ENCODE data around the gene FAM229A. TPM values are rescaled to one million over a fixed set of nuclear protein-coding genes. Genes with fewer than 3 reads are reported as not detected.
A peak's percentile ranks its signal among the peaks of the same experiment; 100 is the strongest.

FAM229A gene
- total and polyA plus RNA-seq, 2 experiments from 2014 or later, result 3.4 to 4.2 TPM

DNA sequence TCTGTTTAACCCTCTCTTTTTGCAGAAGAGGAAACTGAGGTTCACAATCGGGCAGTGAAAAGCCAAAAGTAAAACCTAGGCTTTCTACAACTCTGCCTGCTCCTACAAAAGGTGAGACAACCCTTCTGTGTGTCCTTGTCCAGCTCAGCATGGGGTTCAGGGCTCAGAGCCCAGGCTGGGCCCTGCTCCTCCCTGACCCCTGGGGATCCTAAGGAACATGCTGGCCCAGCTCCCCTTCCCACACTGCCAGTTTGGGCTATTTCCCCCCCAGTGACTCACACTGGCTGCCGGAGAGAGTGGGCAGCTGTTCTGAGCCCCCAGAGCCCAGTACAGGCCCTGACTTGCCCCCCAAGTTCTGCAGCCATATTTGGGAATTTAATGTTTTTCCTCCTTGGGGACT, 8.9 kb downstream of the FAM229A start:
- Histone ChIP-seq H3K4me2 (peak overlapping the region; percentile 95), H3K4me1 (ENCODE audit: insufficient read depth) (peaks cover 26% of the 10 kb centered on the region), H3K27me3 (no peaks in the 10 kb centered on the region), H4K20me1 (ENCODE audit: insufficient read depth, poor library complexity, severe bottlenecking) (no peaks in the 10 kb centered on the region), H3K27ac (peak overlapping the region; percentile 97), H3K9me3 (ENCODE audit: low read depth) (no peaks in the 10 kb centered on the region), H2AFZ (no peak overlapping the region), H3K36me3 (replicated peaks; ENCODE audit: insufficient read depth, low read depth) (no peaks in the 10 kb centered on the region), H3K4me3 (no peak overlapping the region), H3K9me2 (replicated peaks; ENCODE audit: insufficient read depth) (no peaks in the 10 kb centered on the region), H3K79me2 (peaks cover 12% of the 10 kb centered on the region)
- WGBS (ENCODE audit: low lambda C conversion rate, missing lambda C conversion rate), result 83% methylated on average over 2 of the region's 2 CpGs
- no peak for DNase-seq (ENCODE audit: low spot score)
- TF ChIP-seq EZH2phosphoT487 (IDR thresholded peaks at IDR 0.05; ENCODE audit: low read depth, severe bottlenecking, unreplicated experiment) (no peak), EZH2 (IDR thresholded peaks at IDR 0.05; ENCODE audit: borderline replicate concordance) (no peak)
- TF ChIP-seq, protein P1, sequence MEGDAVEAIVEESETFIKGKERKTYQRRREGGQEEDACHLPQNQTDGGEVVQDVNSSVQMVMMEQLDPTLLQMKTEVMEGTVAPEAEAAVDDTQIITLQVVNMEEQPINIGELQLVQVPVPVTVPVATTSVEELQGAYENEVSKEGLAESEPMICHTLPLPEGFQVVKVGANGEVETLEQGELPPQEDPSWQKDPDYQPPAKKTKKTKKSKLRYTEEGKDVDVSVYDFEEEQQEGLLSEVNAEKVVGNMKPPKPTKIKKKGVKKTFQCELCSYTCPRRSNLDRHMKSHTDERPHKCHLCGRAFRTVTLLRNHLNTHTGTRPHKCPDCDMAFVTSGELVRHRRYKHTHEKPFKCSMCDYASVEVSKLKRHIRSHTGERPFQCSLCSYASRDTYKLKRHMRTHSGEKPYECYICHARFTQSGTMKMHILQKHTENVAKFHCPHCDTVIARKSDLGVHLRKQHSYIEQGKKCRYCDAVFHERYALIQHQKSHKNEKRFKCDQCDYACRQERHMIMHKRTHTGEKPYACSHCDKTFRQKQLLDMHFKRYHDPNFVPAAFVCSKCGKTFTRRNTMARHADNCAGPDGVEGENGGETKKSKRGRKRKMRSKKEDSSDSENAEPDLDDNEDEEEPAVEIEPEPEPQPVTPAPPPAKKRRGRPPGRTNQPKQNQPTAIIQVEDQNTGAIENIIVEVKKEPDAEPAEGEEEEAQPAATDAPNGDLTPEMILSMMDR (IDR thresholded peaks at IDR 0.05; ENCODE audit: poor library complexity), result no peak

DNA sequence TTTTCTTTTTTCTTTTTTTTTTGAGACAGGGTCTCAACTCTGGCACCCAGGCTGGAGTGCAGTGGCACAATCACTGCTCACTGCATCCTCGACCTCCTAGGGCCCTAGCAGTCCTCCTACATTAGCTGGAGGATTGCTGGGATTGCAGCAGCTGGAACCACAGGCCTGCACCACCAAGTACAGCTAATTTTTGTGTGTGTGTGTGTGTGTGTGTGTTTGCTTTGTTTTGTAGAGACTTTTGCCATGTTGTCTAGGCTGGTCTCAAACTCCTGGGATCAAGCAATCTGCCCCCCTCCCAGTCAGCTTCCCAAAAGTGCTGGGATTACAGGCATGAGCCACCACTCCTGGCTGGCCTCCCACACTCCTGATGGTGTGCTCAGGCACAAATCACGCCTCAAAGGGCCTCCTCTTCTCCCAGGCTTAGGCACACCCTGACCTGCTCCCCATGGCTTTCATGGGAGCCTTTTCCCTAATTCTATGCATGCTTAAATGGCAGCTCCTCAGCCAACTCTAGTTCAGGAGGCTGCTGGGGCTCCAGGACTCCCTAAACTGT, 9.4 kb downstream of the FAM229A start:
- DNase-seq (ENCODE audit: low spot score), result no peak
- WGBS (ENCODE audit: low lambda C conversion rate, missing lambda C conversion rate), result 83% methylated on average over 2 of the region's 2 CpGs

DNA sequence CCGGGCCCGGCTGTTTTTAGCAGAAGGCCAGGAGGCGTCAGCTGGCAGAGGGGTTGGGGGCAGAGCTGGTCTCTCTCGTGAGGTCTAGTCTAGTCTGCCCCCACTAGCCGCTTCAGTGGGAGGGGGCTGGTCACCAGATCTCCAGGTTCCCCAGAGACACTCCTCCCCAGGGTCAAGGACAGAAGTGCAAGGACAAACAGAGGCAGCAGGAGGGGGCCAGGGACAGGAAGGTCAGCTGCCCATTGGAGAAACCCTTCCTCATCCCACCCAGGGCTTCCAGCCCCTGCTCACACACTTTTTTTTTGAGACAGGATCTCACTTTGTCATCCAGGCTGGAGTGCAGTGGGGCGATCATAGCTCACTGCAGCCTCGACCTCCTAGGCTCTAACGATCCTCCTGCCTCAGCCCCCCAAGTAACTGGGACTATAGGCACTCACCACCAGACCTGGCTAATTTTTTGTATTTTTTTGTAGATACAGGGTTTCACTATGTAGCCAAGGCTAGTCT, 10.0 kb downstream of the FAM229A start:
- Histone ChIP-seq H3K36me3 (replicated peaks; ENCODE audit: insufficient read depth, low read depth) (no peaks in the 10 kb centered on the region), H3K79me2 (peaks cover 12% of the 10 kb centered on the region), H2AFZ (peak overlapping the region; percentile 60), H3K9me3 (ENCODE audit: low read depth) (no peaks in the 10 kb centered on the region), H3K27ac (peak overlapping the region; percentile 97), H3K27me3 (no peaks in the 10 kb centered on the region), H4K20me1 (ENCODE audit: insufficient read depth, poor library complexity, severe bottlenecking) (no peaks in the 10 kb centered on the region), H3K9me2 (replicated peaks; ENCODE audit: insufficient read depth) (no peaks in the 10 kb centered on the region), H3K4me2 (peak overlapping the region; percentile 95), H3K4me3 (peak overlapping the region; percentile 62), H3K4me1 (ENCODE audit: insufficient read depth) (peaks cover 23% of the 10 kb centered on the region)
- 41% methylated on average over 8 of the region's 8 CpGs for whole genome bisulfite sequencing (ENCODE audit: low lambda C conversion rate, missing lambda C conversion rate)
- no peak for DNase-seq (ENCODE audit: low spot score)
- TF ChIP-seq EZH2phosphoT487 (IDR thresholded peaks at IDR 0.05; ENCODE audit: low read depth, severe bottlenecking, unreplicated experiment), result no peak
- no peak for TF ChIP-seq EZH2 (IDR thresholded peaks at IDR 0.05; ENCODE audit: borderline replicate concordance)
- TF ChIP-seq, protein P1 (IDR thresholded peaks at IDR 0.05; ENCODE audit: poor library complexity), result no peak

More for the DNA sequence above, 9.4 kb downstream of the FAM229A start:
- Histone ChIP-seq H3K4me2 (peak overlapping the region; percentile 95), H3K9me3 (ENCODE audit: low read depth) (no peaks in the 10 kb centered on the region), H3K9me2 (replicated peaks; ENCODE audit: insufficient read depth) (no peaks in the 10 kb centered on the region), H3K36me3 (replicated peaks; ENCODE audit: insufficient read depth, low read depth) (no peaks in the 10 kb centered on the region), H3K27ac (peak overlapping the region; percentile 97), H3K27me3 (no peaks in the 10 kb centered on the region), H4K20me1 (ENCODE audit: insufficient read depth, poor library complexity, severe bottlenecking) (no peaks in the 10 kb centered on the region), H2AFZ (no peak overlapping the region), H3K79me2 (peaks cover 12% of the 10 kb centered on the region), H3K4me3 (no peak overlapping the region), H3K4me1 (ENCODE audit: insufficient read depth) (peaks cover 23% of the 10 kb centered on the region)
- TF ChIP-seq, protein P1 (IDR thresholded peaks at IDR 0.05; ENCODE audit: poor library complexity), result no peak
- TF ChIP-seq EZH2 (IDR thresholded peaks at IDR 0.05; ENCODE audit: borderline replicate concordance) (no peak), EZH2phosphoT487 (IDR thresholded peaks at IDR 0.05; ENCODE audit: low read depth, severe bottlenecking, unreplicated experiment) (no peak)

Measured in hepatocyte (in vitro differentiated cells).